GM08714 (cell line): ENCODE data around the gene XXYLT1.
"Not testable (repeated sequence)": the region's sequence is repeated elsewhere in the genome, so short reads cannot be mapped to it uniquely, and the experiment has no call there.

ENCODE experiments used
- H3K4me3 ChIP-seq: fragments of 200-500 bp; sonication (Bioruptor generic); 2 replicates; pipeline ENCODE4 v1.5.1; 2014; ENCODE audit warnings: mild to moderate bottlenecking, low read length, inconsistent platforms
- ZNF274 ChIP-seq: IDR thresholded peaks from 2 replicates; pipeline ENCODE4 v1.6.1; 2012; ENCODE audit warnings: mild to moderate bottlenecking, low read depth, low read length

XXYLT1 gene

DNA sequence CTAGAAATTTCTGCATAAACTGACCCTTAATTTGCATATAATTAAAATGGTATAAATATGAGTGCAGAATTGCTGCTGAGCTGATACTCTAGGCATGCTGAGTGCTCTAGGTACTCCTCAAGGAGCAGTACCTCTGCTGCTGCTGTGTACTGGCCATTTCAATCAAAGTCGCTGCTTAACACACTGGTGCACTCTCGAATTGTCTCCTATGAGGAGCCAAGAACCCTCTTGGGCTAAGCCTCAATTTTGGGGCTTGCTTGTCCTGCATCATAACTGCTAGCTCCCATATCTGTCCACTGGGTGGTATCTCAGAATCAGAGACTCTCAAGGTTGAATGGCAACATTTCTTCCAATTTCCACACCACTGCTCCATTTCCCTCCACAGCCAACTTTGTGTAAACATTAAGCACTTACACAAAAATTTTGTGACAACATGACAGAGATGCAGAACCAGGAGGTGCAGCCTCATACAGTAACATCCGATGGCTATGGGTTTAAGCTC is 82.5 kb downstream of the XXYLT1 start:
- no peak for TF ChIP-seq ZNF274
- no peak overlapping the region for H3K4me3 ChIP-seq

DNA sequence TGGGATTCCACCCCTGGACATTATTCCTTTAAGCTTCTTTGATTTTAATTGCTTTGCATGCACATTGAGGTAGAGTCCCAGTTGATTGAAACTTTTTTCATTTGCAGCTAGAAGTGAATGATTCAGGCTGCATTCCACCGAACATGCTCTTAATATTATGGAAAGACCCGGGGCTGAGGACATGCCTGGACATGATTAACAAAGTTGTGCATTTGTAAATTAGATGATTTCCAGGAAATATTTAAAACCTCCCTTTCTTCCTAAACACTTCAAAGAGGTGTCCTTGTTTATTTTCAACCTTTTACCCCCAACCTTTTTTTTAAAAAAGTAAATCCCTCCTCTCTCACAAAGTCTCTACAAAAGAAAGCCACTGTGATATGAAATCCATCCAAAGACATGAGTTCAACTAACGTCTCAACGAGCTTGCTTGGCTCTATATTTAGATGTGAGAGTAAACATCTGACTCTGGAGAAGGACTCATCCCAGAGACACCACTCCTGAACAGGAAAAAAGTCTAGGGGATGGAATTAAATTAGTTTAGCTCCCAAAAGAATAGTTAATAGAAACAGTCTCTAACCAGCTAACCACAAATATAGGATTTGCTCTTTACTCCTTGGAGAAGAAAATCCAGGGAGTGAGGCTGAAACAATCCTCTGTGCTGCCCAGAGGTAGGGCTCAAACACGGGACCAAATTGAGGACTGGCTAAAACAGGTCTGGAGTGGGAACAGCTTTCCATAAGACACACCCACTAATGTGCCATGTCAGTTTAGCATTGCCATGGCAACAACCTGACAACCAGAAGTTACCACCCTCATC is 83.1 kb downstream of the XXYLT1 start:
- H3K4me3 ChIP-seq: no peak overlapping the region
- no peak for TF ChIP-seq ZNF274

DNA sequence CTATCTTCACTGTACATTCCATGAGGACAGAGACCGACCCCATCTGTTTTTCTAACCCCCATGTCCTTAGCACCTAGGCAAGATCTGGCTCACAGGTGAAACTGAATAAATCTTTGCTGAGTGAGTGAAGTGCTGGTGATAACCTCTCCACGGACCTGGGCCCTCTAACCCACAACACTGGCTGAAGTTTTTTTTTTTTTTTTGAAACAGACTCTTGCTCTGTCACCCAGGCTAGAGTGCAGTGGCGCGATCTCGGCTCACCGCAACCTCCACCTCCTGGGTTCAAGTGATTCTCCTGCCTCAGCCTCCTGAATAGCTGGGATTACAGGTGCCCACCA is 84.3 kb downstream of the XXYLT1 start:
- not testable (repeated sequence) for H3K4me3 ChIP-seq

DNA sequence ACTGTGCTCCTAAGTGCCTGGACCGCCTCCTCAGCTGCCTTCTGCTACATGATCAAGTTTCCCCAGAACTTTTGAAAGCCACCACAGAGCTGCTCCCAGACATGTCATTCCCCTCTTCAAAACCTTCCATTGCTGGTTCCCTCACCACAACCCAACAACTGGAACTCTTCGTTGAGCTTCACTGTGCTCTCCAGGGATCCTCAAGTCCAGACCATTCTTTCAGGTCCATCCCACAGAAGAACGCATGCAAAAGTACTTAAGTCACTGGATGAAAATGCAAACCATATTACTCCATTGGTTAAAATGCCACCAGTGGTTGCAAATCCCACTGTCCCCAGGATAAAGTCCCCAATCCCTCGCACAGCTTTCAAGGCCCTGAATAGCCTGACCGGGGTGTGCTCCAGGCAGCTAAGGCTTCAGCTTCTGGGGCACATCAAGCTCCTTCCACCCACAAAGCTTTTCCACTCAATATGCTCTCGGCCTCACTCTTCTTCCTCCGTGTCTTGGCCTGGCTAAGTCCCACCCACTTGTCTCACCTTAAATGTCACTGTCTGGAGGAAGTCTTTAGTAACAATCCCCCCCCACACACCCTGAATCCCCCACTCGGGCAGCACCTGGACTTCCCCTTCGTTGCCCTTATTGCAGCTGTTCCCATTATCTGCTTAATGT is 84.8 kb downstream of the XXYLT1 start:
- TF ChIP-seq ZNF274: no peak
- no peak overlapping the region for H3K4me3 ChIP-seq

DNA sequence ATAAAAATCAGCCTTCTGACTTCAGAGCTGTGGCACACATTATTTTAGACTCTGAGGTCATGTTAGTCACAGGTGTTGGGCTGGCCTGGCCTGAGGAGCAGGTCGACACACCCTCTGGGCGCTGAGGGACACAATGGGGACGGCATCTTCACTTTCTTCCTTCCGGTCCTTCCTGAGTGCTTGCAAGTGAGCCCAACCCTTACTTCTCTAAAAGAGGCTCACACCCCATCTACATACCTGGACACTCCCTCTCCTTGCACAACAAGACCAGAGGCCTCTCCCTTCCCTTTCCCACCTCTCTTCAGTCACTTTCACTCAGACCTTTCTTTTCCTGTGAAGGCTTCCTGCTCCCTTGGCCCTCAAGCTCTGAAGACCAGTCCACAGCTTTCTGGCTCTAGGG is 85.4 kb downstream of the XXYLT1 start:
- no peak for TF ChIP-seq ZNF274
- H3K4me3 ChIP-seq: no peak overlapping the region

DNA sequence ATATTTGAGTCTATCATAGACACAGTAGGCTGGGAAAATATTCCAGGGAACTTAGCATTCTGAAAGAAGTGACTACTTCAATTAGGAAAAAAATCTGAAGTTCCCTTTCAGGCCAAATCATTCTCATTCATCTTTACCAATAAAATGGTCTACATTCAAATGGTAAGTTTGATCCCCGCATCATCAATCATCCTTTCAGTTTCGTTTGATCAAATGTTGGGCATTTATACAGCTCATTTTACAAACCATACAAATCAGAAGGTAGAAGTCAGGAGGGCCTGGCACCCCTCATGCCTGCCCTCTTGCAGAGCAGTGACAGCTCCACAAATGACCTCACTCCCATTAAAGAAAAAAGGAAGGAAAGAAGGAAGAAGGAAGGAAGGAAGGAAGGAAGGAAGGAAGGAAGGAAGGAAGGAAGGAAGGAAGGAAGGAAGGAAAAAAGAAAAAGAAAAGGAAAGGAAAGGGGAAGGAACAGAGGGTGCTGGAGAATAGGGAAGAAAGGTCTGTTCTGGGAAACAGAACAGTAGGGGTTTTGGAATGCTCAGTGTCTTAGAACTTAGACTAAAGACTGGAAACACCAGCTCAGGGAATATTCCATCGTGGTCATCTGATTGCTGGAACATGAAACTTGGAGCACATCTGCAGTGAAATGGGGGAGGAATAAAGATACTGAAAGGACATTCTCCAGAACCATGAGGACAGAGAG is 86.1 kb downstream of the XXYLT1 start:
- no peak overlapping the region for H3K4me3 ChIP-seq
- no peak for TF ChIP-seq ZNF274

DNA sequence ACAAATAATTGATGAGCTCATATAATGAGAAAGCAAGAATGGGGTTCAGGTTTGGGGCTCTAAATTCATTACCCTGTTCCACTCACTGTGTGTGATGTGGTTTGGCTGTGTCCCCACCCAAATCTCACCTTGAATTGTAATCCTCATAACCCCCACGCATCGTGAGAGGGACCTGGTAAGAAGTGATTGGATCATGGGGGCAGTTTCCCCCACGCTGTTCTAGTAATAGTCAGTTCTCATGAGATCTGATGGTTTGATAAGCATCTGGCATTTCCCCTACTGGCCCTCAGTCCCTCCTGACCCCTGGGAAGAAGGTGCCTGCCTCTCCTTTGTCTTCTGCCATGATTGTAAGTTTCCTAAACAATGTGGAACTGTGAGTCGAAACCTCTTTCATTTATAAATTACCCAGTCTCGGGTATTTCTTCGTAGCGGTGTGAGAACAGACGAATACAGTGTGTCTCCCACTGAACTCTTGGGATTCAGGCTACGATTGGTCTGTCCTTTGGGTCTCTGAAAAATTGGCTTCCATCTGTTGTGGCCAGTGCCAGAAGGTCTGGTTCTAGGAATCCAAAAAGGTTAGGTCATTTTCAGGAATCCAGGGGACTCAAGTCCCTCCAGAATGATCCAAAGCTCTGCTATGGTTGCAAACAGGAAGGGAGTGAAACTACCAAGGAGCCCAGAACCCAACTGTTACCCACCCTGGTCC is 87.7 kb downstream of the XXYLT1 start:
- TF ChIP-seq ZNF274: no peak
- no peak overlapping the region for H3K4me3 ChIP-seq

DNA sequence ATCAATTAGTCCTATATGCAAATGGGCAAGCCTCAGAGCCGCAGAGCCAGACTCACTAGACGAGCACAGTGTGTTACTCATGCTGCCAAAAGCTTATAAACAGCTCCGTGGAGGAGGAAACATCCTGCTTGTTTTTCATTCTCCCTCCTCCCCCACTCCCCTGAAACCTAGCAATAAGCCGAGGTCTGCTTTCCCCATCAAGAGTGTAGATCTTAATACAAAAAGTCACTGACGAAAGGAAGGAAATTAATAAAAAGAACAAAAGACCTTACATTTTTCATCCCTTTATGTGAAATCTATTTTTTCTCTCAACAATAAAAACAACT is 88.5 kb downstream of the XXYLT1 start:
- TF ChIP-seq ZNF274: no peak
- no peak overlapping the region for H3K4me3 ChIP-seq

DNA sequence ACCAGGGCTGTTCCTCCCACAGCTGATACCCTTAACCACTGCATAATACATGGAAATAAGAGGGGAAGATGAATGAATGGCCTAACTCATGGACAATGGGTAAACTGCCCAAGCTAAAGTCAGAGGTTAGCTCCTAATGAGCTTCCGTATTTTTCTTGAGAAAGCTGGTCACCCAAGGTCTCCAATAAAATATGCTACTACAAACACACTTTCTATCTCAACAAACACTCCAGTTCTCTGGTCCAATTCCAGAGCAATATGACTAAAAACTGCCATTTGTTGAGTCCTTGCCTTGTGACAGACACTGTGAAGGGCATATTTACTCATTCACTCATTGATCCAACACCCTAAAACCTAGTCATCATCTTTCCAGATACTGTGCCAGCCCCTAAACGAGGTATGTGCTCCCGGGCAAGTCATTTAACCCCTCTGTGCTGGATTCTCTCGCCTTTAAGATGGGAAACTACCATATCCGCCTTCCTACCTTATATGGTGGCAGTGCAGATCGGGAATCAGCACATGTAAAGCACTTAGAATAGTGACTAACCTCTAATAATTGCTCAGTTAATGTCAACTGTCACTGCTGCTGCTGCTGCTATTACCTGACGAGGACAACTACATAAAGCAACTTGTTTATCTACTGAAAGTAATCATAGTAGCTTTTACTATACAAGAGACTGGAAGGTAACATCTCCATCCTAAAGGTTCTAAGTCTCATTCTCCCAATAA is 89.1 kb downstream of the XXYLT1 start:
- no peak overlapping the region for H3K4me3 ChIP-seq
- no peak for TF ChIP-seq ZNF274

DNA sequence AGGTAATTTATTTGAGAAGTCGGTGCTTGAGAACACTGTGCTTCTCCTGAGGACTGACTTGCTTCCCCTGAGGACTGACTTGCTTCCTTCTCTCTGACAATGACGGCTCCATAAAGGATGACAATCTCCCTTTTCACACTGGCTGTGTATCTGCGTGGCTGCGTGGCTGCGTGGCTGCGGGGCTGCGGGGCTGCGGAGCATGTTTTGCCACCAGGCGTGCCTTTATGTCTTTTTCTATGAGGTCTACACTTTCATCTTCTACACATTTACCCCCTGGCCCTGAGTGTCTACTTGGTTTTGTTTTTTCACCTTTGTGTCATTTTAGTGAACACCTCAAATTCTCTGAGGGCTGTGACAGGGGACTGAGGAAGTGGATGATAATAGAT is 89.9 kb downstream of the XXYLT1 start:
- H3K4me3 ChIP-seq: no peak overlapping the region
- TF ChIP-seq ZNF274: no peak

DNA sequence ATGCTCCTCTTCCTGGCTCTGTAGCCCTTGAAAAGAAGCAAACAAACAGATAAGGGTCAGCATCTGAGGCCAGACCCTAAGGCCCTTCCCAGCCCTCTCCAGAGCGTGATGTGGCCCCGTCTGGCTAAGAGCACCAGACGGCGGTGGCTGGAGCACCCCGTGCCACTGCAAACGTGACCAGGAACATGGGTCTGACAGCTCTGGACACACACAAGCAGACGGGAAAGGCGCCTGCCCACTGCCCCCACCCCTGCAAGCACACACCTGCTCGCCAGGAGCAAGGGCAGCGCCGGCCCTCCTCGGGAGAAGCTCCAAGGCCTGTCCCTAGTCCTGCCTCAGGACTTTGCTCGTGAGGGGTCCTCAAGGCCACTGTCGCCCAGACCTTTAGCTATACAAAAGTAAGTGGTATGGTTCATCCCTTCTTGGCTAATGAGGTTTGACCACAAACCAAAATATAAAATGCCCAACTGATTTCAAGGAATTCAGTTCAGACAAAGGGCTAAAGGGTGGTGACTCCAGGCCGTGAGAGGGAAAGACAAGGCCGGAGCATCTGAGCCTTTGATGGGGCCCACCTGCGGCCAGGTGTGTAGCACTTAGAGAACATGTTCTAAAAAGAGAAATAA is 90.4 kb downstream of the XXYLT1 start:
- no peak for TF ChIP-seq ZNF274
- no peak overlapping the region for H3K4me3 ChIP-seq

DNA sequence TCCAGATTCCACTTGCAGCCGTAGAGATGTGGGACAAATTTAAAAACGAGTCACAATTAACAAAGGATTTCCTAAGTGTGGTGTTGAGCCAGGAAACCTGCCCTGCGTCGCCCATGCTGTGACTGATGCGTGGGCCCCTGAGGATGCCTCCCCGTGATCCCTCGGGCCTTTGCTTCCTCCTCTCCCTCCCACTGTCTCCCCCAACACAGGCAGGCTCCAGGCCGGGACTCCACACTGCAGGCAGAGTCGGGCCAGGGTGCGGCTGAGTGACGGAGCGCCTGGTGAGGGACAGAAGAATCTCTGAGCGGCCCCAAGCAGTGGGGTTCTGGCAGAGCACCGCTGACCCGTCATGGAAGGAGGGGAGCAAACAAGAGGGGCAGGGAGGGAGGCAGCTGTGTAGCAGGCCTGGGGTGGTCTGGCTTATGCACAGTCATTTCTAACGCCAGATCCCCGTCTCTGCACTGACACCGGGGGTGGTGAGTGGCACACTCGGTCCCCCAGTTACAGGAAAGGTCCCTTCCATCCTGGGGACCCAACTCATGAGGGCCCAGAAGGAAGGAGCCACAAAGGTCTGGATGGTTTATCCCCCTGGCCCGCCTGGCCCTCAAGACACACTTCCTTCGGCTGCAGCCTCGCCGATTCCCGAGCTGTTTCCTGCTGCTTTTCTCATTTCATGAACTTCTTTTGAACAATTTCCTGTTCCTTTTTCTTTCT is 91.0 kb downstream of the XXYLT1 start:
- no peak for TF ChIP-seq ZNF274
- H3K4me3 ChIP-seq: no peak overlapping the region
